Panc1 (cell line): ENCODE results near the gene EFNA2. TPM values are rescaled to one million over a fixed set of nuclear protein-coding genes. Genes with fewer than 3 reads are reported as not detected.

Source experiments
- ATAC-seq: fragments of 200-7000 bp; cut with Tn5 transposase; 2 replicates; pipeline ENCODE4 v1.9.1; 2020; ENCODE audit warnings: mild to moderate bottlenecking, moderate library complexity
- BruUV-seq: library from RNA; stranded (reverse); fragments of 400-500 nt; replicated peaks from 2 replicates; lab custom pipeline; 2021; lab: Mats Ljungman, UMichigan
- CTCF ChIA-PET: fragments of 300-600 bp; sonication (Branson Sonifier 250); formaldehyde crosslinking; loops from one replicate; lab custom pipeline; 2022; ENCODE audit warnings: antibody characterized with exemption; lab: Charles Lee
- POLR2A ChIA-PET: fragments of 300-600 bp; sonication (Branson Sonifier 250); formaldehyde crosslinking; loops from one replicate; lab custom pipeline; 2022; ENCODE audit warnings: antibody characterized with exemption; lab: Charles Lee
- DNase-seq: peaks from one replicate; pipeline ENCODE4 v3.0.0-alpha.2; 2010; ENCODE audit warnings: low read depth, low spot score
- H3K27ac ChIP-seq: 2 replicates; pipeline ENCODE4 v1.5.1; 2011; ENCODE audit warnings: mild to moderate bottlenecking, low read length, inconsistent platforms
- H3K27me3 ChIP-seq: fragments of 200-500 bp; sonication (Bioruptor generic); 2 replicates; pipeline ENCODE4 v1.6.0; 2014; ENCODE audit warnings: low read length, inconsistent platforms; ENCODE audit not compliant: control insufficient read depth, insufficient read depth
- H3K36me3 ChIP-seq: fragments of 200-500 bp; sonication (Bioruptor generic); 2 replicates; pipeline ENCODE4 v1.5.1; 2014; ENCODE audit warnings: inconsistent platforms, mild to moderate bottlenecking, low read length, moderate library complexity; ENCODE audit not compliant: control insufficient read depth, insufficient read depth
- H3K4me1 ChIP-seq: 2 replicates; pipeline ENCODE4 v1.5.1; 2011; ENCODE audit warnings: inconsistent platforms, mild to moderate bottlenecking, low read length, moderate library complexity; ENCODE audit not compliant: control insufficient read depth, insufficient read depth
- H3K4me3 ChIP-seq, 2 experiments: 2 replicates each; pipeline ENCODE4 v1.5.1; 2011 to 2012; ENCODE audit warnings: low read depth in 2 of 2, low read length in 2 of 2, mild to moderate bottlenecking in 2 of 2, inconsistent platforms in 1 of 2, moderate library complexity in 1 of 2
- H3K9me3 ChIP-seq: fragments of 200-500 bp; sonication (Bioruptor generic); 2 replicates; pipeline ENCODE4 v1.5.1; 2014; ENCODE audit warnings: low read depth, mild to moderate bottlenecking, inconsistent platforms, low read length, moderate library complexity; ENCODE audit not compliant: control insufficient read depth, insufficient read depth
- POLR2AphosphoS5 ChIP-seq: IDR thresholded peaks from 2 replicates; pipeline ENCODE4 v1.6.1; 2012; ENCODE audit warnings: mild to moderate bottlenecking, low read depth, low read length, moderate library complexity
- SIN3A ChIP-seq: IDR thresholded peaks from 2 replicates; pipeline ENCODE4 v1.6.1; 2012; ENCODE audit warnings: low read depth, mild to moderate bottlenecking, low read length, moderate library complexity, borderline replicate concordance; ENCODE audit not compliant: insufficient read depth
- TCF7L2 ChIP-seq: IDR thresholded peaks from 2 replicates; pipeline ENCODE4 v1.6.1; 2011; ENCODE audit warnings: mild to moderate bottlenecking, low read depth, low read length, inconsistent platforms
- in situ Hi-C: cut with HindIII; loops from 2 replicates; pipeline ENCODE4 v1.10.0; 2016; ENCODE audit warnings: low sequenced_read_pairs, low pct_unique_long_range_greater_than_20kb
- intact Hi-C: fragments of 100-400 bp; cut with micrococcal nuclease; formaldehyde crosslinking; loops from one replicate; pipeline ENCODE4 v1.10.0; 2022; ENCODE audit not compliant: unreplicated experiment
- total RNA-seq: library from RNA; stranded (reverse); gene quantifications from one replicate; pipeline ENCODE4 v1.2.1, GENCODE V29; 2021; ENCODE audit not compliant: unreplicated experiment
- TF ChIP-seq, protein P1 (sequence below): fragments of 450-650 bp; IDR thresholded peaks from 2 replicates; pipeline ENCODE4 v1.5.1; 2017; ENCODE audit warnings: mild to moderate bottlenecking
- TF ChIP-seq, protein P2 (sequence below), 2 experiments: IDR thresholded peaks; 2 replicates each; pipeline ENCODE4 v1.6.1; 2011 to 2012; ENCODE audit warnings: low read depth in 2 of 2, control low read depth in 1 of 2, low read length in 1 of 2, mild to moderate bottlenecking in 1 of 2, moderate library complexity in 1 of 2; ENCODE audit not compliant: insufficient read depth in 1 of 2

EFNA2 gene
- total RNA-seq, 1 experiment from 2014 or later, result 7.8 TPM

DNA sequence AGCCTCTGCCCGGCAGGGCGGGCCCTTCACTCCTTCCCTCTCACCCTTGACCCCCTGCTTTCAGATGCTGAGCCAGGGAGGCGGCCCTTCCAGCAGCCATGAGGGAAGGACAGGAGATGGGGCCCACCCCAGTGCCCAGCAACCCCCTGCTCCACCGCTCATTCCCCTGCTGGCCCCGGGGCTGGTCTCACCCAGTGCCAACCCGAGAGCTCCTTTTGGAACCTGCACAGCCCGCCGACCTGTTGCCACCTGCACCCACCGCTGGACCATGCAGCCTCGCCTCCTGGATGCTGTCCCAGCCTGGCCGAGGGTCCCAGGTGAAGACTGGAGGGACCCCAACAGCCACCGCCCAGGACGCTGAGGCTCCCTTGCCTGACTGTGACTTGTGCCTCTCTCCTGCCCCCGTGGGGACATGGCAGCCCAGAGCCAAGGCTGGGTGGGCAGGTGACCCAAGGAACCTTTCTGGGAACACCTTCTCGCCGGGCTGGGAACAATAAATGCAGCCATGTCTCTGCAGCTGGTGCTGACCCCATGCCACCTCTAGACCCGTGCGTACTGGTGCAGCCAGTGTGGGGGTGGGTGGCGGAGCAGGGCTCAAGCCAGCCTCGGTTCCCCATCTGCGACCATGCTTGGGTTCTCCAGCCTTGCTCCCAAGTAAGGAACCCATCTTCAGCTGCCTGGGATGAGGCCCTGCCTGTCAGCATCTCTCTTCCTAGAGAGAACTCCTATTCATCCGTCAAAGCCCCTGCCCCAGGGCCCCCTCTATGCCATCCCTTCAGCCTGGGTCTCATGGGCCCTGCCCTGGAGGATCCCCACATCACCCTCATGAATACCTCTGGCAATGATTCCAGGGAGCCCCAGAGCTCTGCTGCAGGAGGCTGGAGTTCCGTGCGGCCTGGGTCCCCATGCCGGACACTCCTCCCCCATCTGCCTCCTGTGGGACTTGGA, 6.7 kb upstream of the EFNA2 start:
- Histone ChIP-seq H3K27me3 (no peaks in the 10 kb centered on the region), H3K27ac (no peak overlapping the region), H3K4me3 (no peak overlapping the region), H3K9me3 (no peaks in the 10 kb centered on the region), H3K36me3 (no peaks in the 10 kb centered on the region), H3K4me1 (peaks cover 12% of the 10 kb centered on the region)
- DNase-seq, result no peak
- ChIA-PET POLR2A (interaction anchor here (0.6 kb wide), 2 partner anchors 86 to 96 kb away, joined by 3 to 4 read pairs; no protein-coding TSS in a partner anchor), CTCF (interaction anchor here (0.6 to 1.0 kb wide), 3 partner anchors 13 to 252 kb away, joined by 3 to 9 read pairs (median 3); no protein-coding TSS in a partner anchor)
- no TSS peak for BruUV-seq
- in situ Hi-C loops (no loop called here), intact Hi-C loops (loop anchor here (10.0 kb wide), 1 partner anchor 96 kb away; no protein-coding TSS in a partner anchor)
- no peak for ATAC-seq
- no peak for TF ChIP-seq SIN3A
- TF ChIP-seq, protein P1, sequence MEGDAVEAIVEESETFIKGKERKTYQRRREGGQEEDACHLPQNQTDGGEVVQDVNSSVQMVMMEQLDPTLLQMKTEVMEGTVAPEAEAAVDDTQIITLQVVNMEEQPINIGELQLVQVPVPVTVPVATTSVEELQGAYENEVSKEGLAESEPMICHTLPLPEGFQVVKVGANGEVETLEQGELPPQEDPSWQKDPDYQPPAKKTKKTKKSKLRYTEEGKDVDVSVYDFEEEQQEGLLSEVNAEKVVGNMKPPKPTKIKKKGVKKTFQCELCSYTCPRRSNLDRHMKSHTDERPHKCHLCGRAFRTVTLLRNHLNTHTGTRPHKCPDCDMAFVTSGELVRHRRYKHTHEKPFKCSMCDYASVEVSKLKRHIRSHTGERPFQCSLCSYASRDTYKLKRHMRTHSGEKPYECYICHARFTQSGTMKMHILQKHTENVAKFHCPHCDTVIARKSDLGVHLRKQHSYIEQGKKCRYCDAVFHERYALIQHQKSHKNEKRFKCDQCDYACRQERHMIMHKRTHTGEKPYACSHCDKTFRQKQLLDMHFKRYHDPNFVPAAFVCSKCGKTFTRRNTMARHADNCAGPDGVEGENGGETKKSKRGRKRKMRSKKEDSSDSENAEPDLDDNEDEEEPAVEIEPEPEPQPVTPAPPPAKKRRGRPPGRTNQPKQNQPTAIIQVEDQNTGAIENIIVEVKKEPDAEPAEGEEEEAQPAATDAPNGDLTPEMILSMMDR, result no peak
- no peak for TF ChIP-seq TCF7L2
- TF ChIP-seq, protein P2, sequence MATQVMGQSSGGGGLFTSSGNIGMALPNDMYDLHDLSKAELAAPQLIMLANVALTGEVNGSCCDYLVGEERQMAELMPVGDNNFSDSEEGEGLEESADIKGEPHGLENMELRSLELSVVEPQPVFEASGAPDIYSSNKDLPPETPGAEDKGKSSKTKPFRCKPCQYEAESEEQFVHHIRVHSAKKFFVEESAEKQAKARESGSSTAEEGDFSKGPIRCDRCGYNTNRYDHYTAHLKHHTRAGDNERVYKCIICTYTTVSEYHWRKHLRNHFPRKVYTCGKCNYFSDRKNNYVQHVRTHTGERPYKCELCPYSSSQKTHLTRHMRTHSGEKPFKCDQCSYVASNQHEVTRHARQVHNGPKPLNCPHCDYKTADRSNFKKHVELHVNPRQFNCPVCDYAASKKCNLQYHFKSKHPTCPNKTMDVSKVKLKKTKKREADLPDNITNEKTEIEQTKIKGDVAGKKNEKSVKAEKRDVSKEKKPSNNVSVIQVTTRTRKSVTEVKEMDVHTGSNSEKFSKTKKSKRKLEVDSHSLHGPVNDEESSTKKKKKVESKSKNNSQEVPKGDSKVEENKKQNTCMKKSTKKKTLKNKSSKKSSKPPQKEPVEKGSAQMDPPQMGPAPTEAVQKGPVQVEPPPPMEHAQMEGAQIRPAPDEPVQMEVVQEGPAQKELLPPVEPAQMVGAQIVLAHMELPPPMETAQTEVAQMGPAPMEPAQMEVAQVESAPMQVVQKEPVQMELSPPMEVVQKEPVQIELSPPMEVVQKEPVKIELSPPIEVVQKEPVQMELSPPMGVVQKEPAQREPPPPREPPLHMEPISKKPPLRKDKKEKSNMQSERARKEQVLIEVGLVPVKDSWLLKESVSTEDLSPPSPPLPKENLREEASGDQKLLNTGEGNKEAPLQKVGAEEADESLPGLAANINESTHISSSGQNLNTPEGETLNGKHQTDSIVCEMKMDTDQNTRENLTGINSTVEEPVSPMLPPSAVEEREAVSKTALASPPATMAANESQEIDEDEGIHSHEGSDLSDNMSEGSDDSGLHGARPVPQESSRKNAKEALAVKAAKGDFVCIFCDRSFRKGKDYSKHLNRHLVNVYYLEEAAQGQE (IDR thresholded peaks at IDR 0.05; ENCODE audit: insufficient read depth in 1 of 2, low read depth in 2 of 2, low read length in 1 of 2), result no peak
- TF ChIP-seq POLR2AphosphoS5, result no peak

DNA sequence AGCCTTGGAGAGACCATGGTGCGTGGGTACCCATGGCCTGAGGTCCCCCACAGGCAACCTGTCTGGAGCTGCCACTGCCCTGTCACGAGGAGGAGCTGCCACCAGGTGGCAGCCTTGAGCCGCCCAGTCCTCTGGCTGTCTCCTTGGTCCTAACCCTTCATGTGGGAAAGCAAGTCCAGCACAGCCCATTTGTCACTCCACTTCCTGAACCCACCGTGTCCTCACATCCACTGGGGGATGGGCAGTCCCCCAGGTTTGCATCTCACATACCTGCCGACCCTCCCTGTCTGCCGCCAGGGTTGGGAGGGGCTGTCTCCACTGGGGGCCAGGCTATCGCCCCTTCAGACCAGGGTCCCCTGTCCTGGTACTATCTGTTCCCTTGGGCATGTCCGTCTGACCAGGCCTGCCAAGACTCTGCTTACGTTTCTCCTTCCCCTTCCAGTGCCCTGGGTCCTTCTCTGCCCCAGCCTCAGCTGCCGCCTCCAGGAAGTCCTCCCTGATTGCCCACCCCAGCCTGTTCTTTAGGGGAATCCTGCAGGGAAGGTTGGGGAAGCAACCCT, 5.8 kb upstream of the EFNA2 start:
- ChIA-PET CTCF (interaction anchor here (0.6 to 1.0 kb wide), 3 partner anchors 12 to 253 kb away, joined by 3 to 9 read pairs (median 3); no protein-coding TSS in a partner anchor), POLR2A (interaction anchor here (0.6 kb wide), 1 partner anchor 95 kb away, joined by 4 read pairs; no protein-coding TSS in a partner anchor)
- no peak overlapping the region for H3K4me3 ChIP-seq
- no peaks in the 10 kb centered on the region for H3K36me3 ChIP-seq
- no peak overlapping the region for H3K27ac ChIP-seq
- no peaks in the 10 kb centered on the region for H3K27me3 ChIP-seq
- no peaks in the 10 kb centered on the region for H3K9me3 ChIP-seq
- BruUV-seq, result no TSS peak
- H3K4me1 ChIP-seq, result peaks cover 5% of the 10 kb centered on the region; the same call in 1 of the 2 replicates
- ATAC-seq (peak; percentile 59), DNase-seq (no peak)
- no peak for TF ChIP-seq SIN3A
- peak; percentile 53; the same call in 1 of the 2 replicates for TF ChIP-seq POLR2AphosphoS5
- TF ChIP-seq, protein P1, result peak; percentile 93
- intact Hi-C loops (loop anchor here (10.0 kb wide), 1 partner anchor 95 kb away; no protein-coding TSS in a partner anchor), in situ Hi-C loops (no loop called here)
